ENCODE data around the gene TASOR.

The TASOR gene

DNA sequence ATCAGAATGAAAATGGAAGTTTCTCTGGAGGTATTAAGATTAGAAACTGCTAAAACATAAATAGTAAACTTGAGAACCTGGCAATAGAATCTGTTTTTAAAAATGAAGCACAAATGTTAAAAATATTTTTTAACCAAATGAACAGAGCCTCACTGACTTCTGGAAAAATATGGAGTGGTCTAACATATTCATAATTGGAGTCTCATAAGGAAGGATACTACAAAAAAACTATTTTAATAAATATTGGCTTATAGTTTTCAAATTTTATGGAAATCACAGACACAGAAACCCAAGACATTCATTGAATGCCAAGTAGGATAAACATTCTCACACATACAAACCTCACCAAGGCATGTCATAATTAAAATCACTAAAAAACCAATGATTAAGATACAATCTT lies 23.6 kb upstream of the TASOR start:
- Histone ChIP-seq H4K20me1 (ENCODE audit: low read depth, low read length) (no peaks in the 10 kb centered on the region), H3K9me3 (ENCODE audit: insufficient read depth, low read length) (no peaks in the 10 kb centered on the region), H3F3A (ENCODE audit: insufficient read depth) (no peaks in the 10 kb centered on the region), H3K36me3 (ENCODE audit: low read length) (no peaks in the 10 kb centered on the region), H3K4me2 (ENCODE audit: low read depth, low read length, poor library complexity, severe bottlenecking) (no peak overlapping the region), H3K79me2 (ENCODE audit: insufficient read depth, low read length) (no peaks in the 10 kb centered on the region), H3K27me3 (ENCODE audit: low read length) (no peaks in the 10 kb centered on the region), H3K9me2 (replicated peaks; ENCODE audit: insufficient read depth, low read length) (no peaks in the 10 kb centered on the region), H2AFZ (ENCODE audit: low read depth, low read length, severe bottlenecking) (no peak overlapping the region), H3K4me3 (ENCODE audit: insufficient read depth, low read length, poor library complexity, severe bottlenecking) (no peak overlapping the region), H3K9ac (ENCODE audit: low read length) (no peak overlapping the region), H3K27ac (ENCODE audit: low read depth, low read length) (no peak overlapping the region)
- TF ChIP-seq, protein P1, sequence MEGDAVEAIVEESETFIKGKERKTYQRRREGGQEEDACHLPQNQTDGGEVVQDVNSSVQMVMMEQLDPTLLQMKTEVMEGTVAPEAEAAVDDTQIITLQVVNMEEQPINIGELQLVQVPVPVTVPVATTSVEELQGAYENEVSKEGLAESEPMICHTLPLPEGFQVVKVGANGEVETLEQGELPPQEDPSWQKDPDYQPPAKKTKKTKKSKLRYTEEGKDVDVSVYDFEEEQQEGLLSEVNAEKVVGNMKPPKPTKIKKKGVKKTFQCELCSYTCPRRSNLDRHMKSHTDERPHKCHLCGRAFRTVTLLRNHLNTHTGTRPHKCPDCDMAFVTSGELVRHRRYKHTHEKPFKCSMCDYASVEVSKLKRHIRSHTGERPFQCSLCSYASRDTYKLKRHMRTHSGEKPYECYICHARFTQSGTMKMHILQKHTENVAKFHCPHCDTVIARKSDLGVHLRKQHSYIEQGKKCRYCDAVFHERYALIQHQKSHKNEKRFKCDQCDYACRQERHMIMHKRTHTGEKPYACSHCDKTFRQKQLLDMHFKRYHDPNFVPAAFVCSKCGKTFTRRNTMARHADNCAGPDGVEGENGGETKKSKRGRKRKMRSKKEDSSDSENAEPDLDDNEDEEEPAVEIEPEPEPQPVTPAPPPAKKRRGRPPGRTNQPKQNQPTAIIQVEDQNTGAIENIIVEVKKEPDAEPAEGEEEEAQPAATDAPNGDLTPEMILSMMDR (IDR thresholded peaks at IDR 0.05; ENCODE audit: insufficient read depth, low read length, poor library complexity, severe bottlenecking), result no peak
- TF ChIP-seq EZH2phosphoT487 (conservative IDR thresholded peaks at IDR 0.05; ENCODE audit: low read length), result no peak

DNA sequence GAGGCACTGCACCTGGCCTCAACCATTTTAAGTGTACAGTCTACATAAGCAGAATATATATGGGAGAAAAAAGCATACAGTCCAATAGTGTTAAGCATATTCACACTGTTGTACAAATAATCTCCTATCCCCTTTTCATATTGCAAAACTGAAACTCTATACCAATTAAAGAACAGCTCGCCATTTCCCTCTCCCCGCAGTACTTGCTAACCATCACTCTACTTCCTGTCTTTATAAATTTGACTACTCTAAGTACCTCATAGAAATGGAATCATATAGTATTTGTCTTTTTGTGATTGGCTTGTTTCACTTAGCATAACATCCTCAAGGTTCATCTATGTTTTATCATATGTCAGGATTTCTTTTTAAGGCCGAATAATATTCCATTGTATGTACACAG lies 21.6 kb upstream of the TASOR start:
- Histone ChIP-seq H3K79me2 (ENCODE audit: insufficient read depth, low read length) (no peaks in the 10 kb centered on the region), H3K4me2 (ENCODE audit: low read depth, low read length, poor library complexity, severe bottlenecking) (no peak overlapping the region), H3K36me3 (ENCODE audit: low read length) (no peaks in the 10 kb centered on the region), H3K9me2 (replicated peaks; ENCODE audit: insufficient read depth, low read length) (no peaks in the 10 kb centered on the region), H3K9me3 (ENCODE audit: insufficient read depth, low read length) (no peaks in the 10 kb centered on the region), H3K9ac (ENCODE audit: low read length) (no peak overlapping the region), H3F3A (ENCODE audit: insufficient read depth) (no peaks in the 10 kb centered on the region), H3K27ac (ENCODE audit: low read depth, low read length) (no peak overlapping the region), H3K4me3 (ENCODE audit: insufficient read depth, low read length, poor library complexity, severe bottlenecking) (no peak overlapping the region), H4K20me1 (ENCODE audit: low read depth, low read length) (no peaks in the 10 kb centered on the region), H3K27me3 (ENCODE audit: low read length) (no peaks in the 10 kb centered on the region), H2AFZ (ENCODE audit: low read depth, low read length, severe bottlenecking) (no peak overlapping the region)
- TF ChIP-seq, protein P1 (IDR thresholded peaks at IDR 0.05; ENCODE audit: insufficient read depth, low read length, poor library complexity, severe bottlenecking), result no peak

DNA sequence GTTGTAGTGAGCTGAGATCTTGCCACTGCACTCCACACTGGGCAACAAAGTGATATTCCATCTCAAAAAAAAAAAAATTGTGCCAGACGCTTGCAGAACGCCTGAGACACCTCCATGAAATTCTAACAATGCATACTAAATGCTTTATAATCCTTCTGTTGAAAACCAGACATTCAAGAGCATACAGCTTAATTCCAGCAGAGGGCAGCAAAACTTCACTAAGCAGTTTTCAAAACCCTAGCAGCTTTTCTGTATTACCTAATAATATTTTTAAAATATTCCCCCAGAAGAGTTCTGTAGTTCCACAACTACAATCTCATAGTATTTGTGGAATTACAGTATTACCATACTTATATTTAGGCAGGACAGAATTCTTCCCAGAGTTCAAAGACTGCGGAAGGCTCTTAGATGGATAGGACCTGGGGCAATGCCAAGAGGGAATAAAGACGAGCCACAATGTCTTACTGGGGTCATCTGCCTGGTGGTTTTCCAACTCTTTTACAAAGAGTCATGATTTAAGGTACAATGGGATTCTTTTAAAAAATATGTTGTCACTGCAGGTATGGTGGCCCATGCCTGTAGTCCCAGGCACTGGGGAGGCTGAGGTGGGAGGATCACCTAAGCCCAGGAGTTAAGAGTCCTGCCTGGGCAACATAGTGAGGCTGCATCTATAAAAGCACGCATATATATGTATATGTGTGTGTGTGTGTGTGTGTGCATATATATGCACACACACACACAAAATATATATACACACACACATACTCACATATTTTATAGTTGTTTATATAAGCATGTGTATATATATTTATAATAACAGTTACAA lies 19.6 kb upstream of the TASOR start:
- Histone ChIP-seq H3K9me3 (ENCODE audit: insufficient read depth, low read length) (no peaks in the 10 kb centered on the region), H3K27ac (ENCODE audit: low read depth, low read length) (no peak overlapping the region)

More for the DNA sequence above, 19.6 kb upstream of the TASOR start:
- Histone ChIP-seq H3K9ac (ENCODE audit: low read length) (no peak overlapping the region), H2AFZ (ENCODE audit: low read depth, low read length, severe bottlenecking) (no peak overlapping the region), H3K4me2 (ENCODE audit: low read depth, low read length, poor library complexity, severe bottlenecking) (no peak overlapping the region), H3F3A (ENCODE audit: insufficient read depth) (no peaks in the 10 kb centered on the region), H3K79me2 (ENCODE audit: insufficient read depth, low read length) (no peaks in the 10 kb centered on the region), H4K20me1 (ENCODE audit: low read depth, low read length) (no peaks in the 10 kb centered on the region), H3K9me2 (replicated peaks; ENCODE audit: insufficient read depth, low read length) (no peaks in the 10 kb centered on the region), H3K36me3 (ENCODE audit: low read length) (no peaks in the 10 kb centered on the region), H3K27me3 (ENCODE audit: low read length) (no peaks in the 10 kb centered on the region), H3K4me3 (ENCODE audit: insufficient read depth, low read length, poor library complexity, severe bottlenecking) (no peak overlapping the region)
- TF ChIP-seq, protein P1 (IDR thresholded peaks at IDR 0.05; ENCODE audit: insufficient read depth, low read length, poor library complexity, severe bottlenecking), result peak; percentile 59
- TF ChIP-seq EZH2phosphoT487 (conservative IDR thresholded peaks at IDR 0.05; ENCODE audit: low read length), result no peak
